ENCODE results near the gene LGI2. TPM values are rescaled to one million over a fixed set of nuclear protein-coding genes. Genes with fewer than 3 reads are reported as not detected.

LGI2 gene
- total RNA-seq, 1 donor from 2014 or later, result 0.56 TPM

- H4K20me1 ChIP-seq (ENCODE audit: low read depth), result no peaks in the 10 kb centered on the region
- H2AFZ ChIP-seq (replicated peaks), result no peak overlapping the region
- no peak overlapping the region for H3K4me3 ChIP-seq
- Mint-ChIP-seq H3K9me3 (peaks cover 8% of the 10 kb centered on the region), H3K27me3 (ENCODE audit: insufficient read depth, low read depth) (peaks cover 5% of the 10 kb centered on the region), H3K4me1 (peaks cover 20% of the 10 kb centered on the region), H3K36me3 (no peaks in the 10 kb centered on the region), H3K4me3 (no peak overlapping the region), H3K27ac (peak overlapping the region; percentile 88)
- H3K36me3 ChIP-seq, result no peaks in the 10 kb centered on the region
- H3K9ac ChIP-seq, result no peak overlapping the region
- H3K4me2 ChIP-seq, result no peak overlapping the region
- TF ChIP-seq, protein P1, sequence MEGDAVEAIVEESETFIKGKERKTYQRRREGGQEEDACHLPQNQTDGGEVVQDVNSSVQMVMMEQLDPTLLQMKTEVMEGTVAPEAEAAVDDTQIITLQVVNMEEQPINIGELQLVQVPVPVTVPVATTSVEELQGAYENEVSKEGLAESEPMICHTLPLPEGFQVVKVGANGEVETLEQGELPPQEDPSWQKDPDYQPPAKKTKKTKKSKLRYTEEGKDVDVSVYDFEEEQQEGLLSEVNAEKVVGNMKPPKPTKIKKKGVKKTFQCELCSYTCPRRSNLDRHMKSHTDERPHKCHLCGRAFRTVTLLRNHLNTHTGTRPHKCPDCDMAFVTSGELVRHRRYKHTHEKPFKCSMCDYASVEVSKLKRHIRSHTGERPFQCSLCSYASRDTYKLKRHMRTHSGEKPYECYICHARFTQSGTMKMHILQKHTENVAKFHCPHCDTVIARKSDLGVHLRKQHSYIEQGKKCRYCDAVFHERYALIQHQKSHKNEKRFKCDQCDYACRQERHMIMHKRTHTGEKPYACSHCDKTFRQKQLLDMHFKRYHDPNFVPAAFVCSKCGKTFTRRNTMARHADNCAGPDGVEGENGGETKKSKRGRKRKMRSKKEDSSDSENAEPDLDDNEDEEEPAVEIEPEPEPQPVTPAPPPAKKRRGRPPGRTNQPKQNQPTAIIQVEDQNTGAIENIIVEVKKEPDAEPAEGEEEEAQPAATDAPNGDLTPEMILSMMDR (IDR thresholded peaks at IDR 0.05), result no peak
- no peak for TF ChIP-seq EZH2phosphoT487 (IDR thresholded peaks at IDR 0.05)
- no peak for TF ChIP-seq EZH2 (IDR thresholded peaks at IDR 0.05)
- H3K27ac ChIP-seq, result no peak overlapping the region
- H3K4me1 ChIP-seq, result peaks cover 11% of the 10 kb centered on the region
- H3K79me2 ChIP-seq (ENCODE audit: low read depth), result no peaks in the 10 kb centered on the region
- no peaks in the 10 kb centered on the region for H3K9me3 ChIP-seq (ENCODE audit: low read depth)
- DNase-seq (ENCODE audit: low spot score), result no peak
- H3F3A ChIP-seq (ENCODE audit: low read depth), result no peaks in the 10 kb centered on the region
- no peaks in the 10 kb centered on the region for H3K27me3 ChIP-seq
These were observed 29.7 kb upstream of the LGI2 start for GRCh38 chr4:25060241-25060962.

DNA sequence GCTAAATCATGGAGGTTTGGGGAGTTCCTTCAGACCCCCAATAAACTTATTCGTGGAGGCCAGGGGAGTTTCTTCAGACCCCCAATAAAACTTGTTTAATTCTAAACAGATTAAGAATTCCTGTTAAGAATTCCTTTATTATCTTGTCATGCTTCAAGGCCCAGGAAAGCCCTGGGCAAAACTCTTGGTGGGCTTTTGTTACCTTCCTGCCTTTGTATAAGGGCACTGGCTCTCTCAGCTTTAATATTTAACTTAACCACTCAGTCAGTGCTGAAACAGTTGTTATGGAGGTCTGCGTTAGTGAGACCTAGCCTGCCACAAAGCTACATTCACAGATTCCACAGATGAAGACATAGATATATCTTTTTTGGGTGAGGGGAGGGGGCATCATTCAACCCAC lies 29.0 kb upstream of the LGI2 start:
- H3K4me2 ChIP-seq, result no peak overlapping the region

GRCh38 chr4:25058796-25059195 lies 28.1 kb upstream of the LGI2 start:
- no peak overlapping the region for H3K4me2 ChIP-seq
- no peaks in the 10 kb centered on the region for H3K27me3 ChIP-seq
- no peak overlapping the region for H3K9ac ChIP-seq
- peak overlapping the region; percentile 13 for H3K27ac Mint-ChIP-seq
- H3K9me3 Mint-ChIP-seq, result peaks cover 8% of the 10 kb centered on the region
- H3K9me3 ChIP-seq (ENCODE audit: low read depth), result no peaks in the 10 kb centered on the region
- DNase-seq (ENCODE audit: low spot score), result no peak
- peaks cover 5% of the 10 kb centered on the region for H3K27me3 Mint-ChIP-seq (ENCODE audit: insufficient read depth, low read depth)
- no peak overlapping the region for H3K27ac ChIP-seq
- no peak overlapping the region for H3K4me3 ChIP-seq
- H4K20me1 ChIP-seq (ENCODE audit: low read depth), result no peaks in the 10 kb centered on the region
- TF ChIP-seq EZH2phosphoT487 (IDR thresholded peaks at IDR 0.05), result no peak
- TF ChIP-seq EZH2 (IDR thresholded peaks at IDR 0.05), result no peak
- TF ChIP-seq, protein P1 (IDR thresholded peaks at IDR 0.05), result no peak
- H3K79me2 ChIP-seq (ENCODE audit: low read depth), result no peaks in the 10 kb centered on the region
- peaks cover 5% of the 10 kb centered on the region for H3K4me1 ChIP-seq
- peaks cover 20% of the 10 kb centered on the region for H3K4me1 Mint-ChIP-seq
- no peak overlapping the region for H3K4me3 Mint-ChIP-seq
- no peak overlapping the region for H2AFZ ChIP-seq (replicated peaks)
- H3K36me3 Mint-ChIP-seq, result no peaks in the 10 kb centered on the region
- H3K36me3 ChIP-seq, result no peaks in the 10 kb centered on the region
- no peaks in the 10 kb centered on the region for H3F3A ChIP-seq (ENCODE audit: low read depth)

More for the DNA sequence above, 29.0 kb upstream of the LGI2 start:
- no peaks in the 10 kb centered on the region for H3K27me3 ChIP-seq
- H3K9ac ChIP-seq, result no peak overlapping the region
- H3K79me2 ChIP-seq (ENCODE audit: low read depth), result no peaks in the 10 kb centered on the region
- Mint-ChIP-seq H3K27ac (peak overlapping the region; percentile 88), H3K36me3 (no peaks in the 10 kb centered on the region), H3K27me3 (ENCODE audit: insufficient read depth, low read depth) (peaks cover 5% of the 10 kb centered on the region), H3K9me3 (peaks cover 8% of the 10 kb centered on the region), H3K4me3 (no peak overlapping the region), H3K4me1 (peaks cover 20% of the 10 kb centered on the region)
- H3K4me1 ChIP-seq, result peaks cover 5% of the 10 kb centered on the region
- H3K27ac ChIP-seq, result no peak overlapping the region
- no peak overlapping the region for H3K4me3 ChIP-seq
- no peak overlapping the region for H2AFZ ChIP-seq (replicated peaks)
- H3F3A ChIP-seq (ENCODE audit: low read depth), result no peaks in the 10 kb centered on the region
- peak; percentile 10 for DNase-seq (ENCODE audit: low spot score)
- TF ChIP-seq, protein P1 (IDR thresholded peaks at IDR 0.05), result no peak
- no peaks in the 10 kb centered on the region for H3K9me3 ChIP-seq (ENCODE audit: low read depth)
- no peaks in the 10 kb centered on the region for H3K36me3 ChIP-seq
- no peaks in the 10 kb centered on the region for H4K20me1 ChIP-seq (ENCODE audit: low read depth)
